WI38 (cell line): Measurements from ENCODE around the gene GPR162.

Source experiments
- H3K4me3 ChIP-seq: 2 replicates; pipeline ENCODE4 v1.5.1; 2011; ENCODE audit warnings: low read depth, mild to moderate bottlenecking, control low read depth, low read length
- CTCF ChIP-seq: IDR thresholded peaks from 2 replicates; pipeline ENCODE4 v1.5.1; 2012; ENCODE audit warnings: low read depth, mild to moderate bottlenecking, control low read depth, low read length

GPR162 gene

GRCh38 chr12:6821591-6822425 lies at the start of gene GPR162:
TSS of gene GPR162 (plus strand) at chr12:6821821. CDS start at chr12:6823899, 2,078 bp downstream.
- TF ChIP-seq CTCF, result no peak
- peak within 1 kb of the TSS; percentile 59 for H3K4me3 ChIP-seq

- no peak within 1 kb of the TSS for H3K4me3 ChIP-seq
- no peak for TF ChIP-seq CTCF
Observed at GRCh38 chr12:6772331-6772695, 49.3 kb upstream of the GPR162 start, which contains the start of gene LAG3. TSS of gene LAG3 (plus strand) at chr12:6772520. CDS start at chr12:6772853, 333 bp downstream.

- H3K4me3 ChIP-seq, result no peak overlapping the region
- TF ChIP-seq CTCF, result no peak
Observed at GRCh38 chr12:6772726-6773589, 48.7 kb upstream of the GPR162 start.

GRCh38 chr12:6773590-6774351 lies 47.9 kb upstream of the GPR162 start:
- no peak for TF ChIP-seq CTCF
- H3K4me3 ChIP-seq, result no peak overlapping the region

GRCh38 chr12:6774499-6775062 lies 47.0 kb upstream of the GPR162 start:
- no peak for TF ChIP-seq CTCF
- no peak overlapping the region for H3K4me3 ChIP-seq

GRCh38 chr12:6775185-6776174 lies 46.1 kb upstream of the GPR162 start:
- TF ChIP-seq CTCF, result no peak
- H3K4me3 ChIP-seq, result no peak overlapping the region
